ENCODE results near the gene GIPC2.
"Not testable (repeated sequence)": the region's sequence is repeated elsewhere in the genome, so short reads cannot be mapped to it uniquely, and the experiment has no call there.

Gene GIPC2

DNA sequence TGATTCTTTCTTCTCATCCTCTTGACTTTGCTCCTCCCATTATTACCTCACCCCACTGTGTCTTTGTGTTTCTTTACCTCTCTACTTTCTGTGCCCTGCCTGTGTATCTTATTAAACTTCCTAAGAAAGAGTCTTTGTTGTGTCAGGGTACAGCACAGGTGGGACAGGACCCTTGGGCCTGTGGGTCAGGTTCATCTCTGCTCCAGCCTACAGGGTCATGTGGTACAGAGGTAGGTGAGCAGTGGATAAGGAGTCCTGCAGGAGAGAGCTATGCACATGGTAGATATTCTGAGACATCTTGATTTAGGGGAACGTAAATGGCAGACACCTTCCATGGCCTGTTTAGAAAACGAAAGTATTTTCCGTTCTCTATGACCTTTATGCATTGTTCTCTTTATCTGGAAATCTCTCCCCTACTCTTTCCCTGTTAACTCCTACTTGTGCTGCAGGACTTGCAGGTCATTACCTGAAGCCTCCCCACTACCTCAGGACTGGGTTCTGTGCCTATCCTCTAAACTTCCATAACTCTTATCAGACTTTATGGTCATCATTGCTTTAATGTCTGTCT is 9.9 kb downstream of the GIPC2 start:
- TF ChIP-seq POLR2AphosphoS5 (IDR thresholded peaks at IDR 0.05; ENCODE audit: low read depth, low read length), result no peak
- TF ChIP-seq POLR2A (IDR thresholded peaks at IDR 0.05; ENCODE audit: low read depth, low read length), result no peak
- no peak for TF ChIP-seq PAX5 (IDR thresholded peaks at IDR 0.05; ENCODE audit: insufficient read depth, low read length, severe bottlenecking)
- TF ChIP-seq POU2F2 (IDR thresholded peaks at IDR 0.05; ENCODE audit: low read depth, low read length), result no peak
- no peak for TF ChIP-seq TAF1 (IDR thresholded peaks at IDR 0.05; ENCODE audit: low read depth, low read length)
- TF ChIP-seq SPI1 (IDR thresholded peaks at IDR 0.05; ENCODE audit: low read depth, low read length), result no peak
- DNase-seq (ENCODE audit: insufficient read length, low spot score) (no peak), FAIRE-seq (peak; percentile 63)

DNA sequence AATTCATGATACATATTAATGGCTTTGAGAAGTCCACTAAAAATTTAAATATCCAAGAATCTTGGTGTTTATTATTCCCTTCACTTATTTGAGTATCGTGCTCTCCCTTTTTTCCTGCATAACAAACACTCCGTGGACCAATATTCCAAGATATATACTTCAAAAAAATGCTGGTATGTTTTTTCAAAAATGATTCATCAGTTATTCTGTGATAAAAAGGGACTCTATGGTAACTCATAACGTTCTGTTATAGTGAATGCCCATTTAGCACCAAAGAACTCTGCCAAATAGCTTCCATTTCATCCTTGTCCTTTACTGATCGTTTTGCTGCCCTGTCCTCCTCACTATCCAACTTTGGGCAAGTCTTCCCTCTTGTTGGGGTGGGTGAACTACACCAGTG is 12.9 kb downstream of the GIPC2 start:
- DNase-seq (ENCODE audit: insufficient read length, low spot score), result no peak
- no peak for FAIRE-seq
- no peak for TF ChIP-seq TAF1 (IDR thresholded peaks at IDR 0.05; ENCODE audit: low read depth, low read length)
- TF ChIP-seq SPI1 (IDR thresholded peaks at IDR 0.05; ENCODE audit: low read depth, low read length), result no peak
- TF ChIP-seq POLR2A (IDR thresholded peaks at IDR 0.05; ENCODE audit: low read depth, low read length), result no peak
- TF ChIP-seq POU2F2 (IDR thresholded peaks at IDR 0.05; ENCODE audit: low read depth, low read length), result no peak
- no peak for TF ChIP-seq POLR2AphosphoS5 (IDR thresholded peaks at IDR 0.05; ENCODE audit: low read depth, low read length)
- TF ChIP-seq PAX5 (IDR thresholded peaks at IDR 0.05; ENCODE audit: insufficient read depth, low read length, severe bottlenecking), result no peak

- DNase-seq (ENCODE audit: insufficient read length, low spot score) (no peak), FAIRE-seq (peak; percentile 69)
- TF ChIP-seq TAF1 (IDR thresholded peaks at IDR 0.05; ENCODE audit: low read depth, low read length) (no peak), POLR2A (IDR thresholded peaks at IDR 0.05; ENCODE audit: low read depth, low read length) (no peak), SPI1 (IDR thresholded peaks at IDR 0.05; ENCODE audit: low read depth, low read length) (peak; percentile 93), PAX5 (IDR thresholded peaks at IDR 0.05; ENCODE audit: insufficient read depth, low read length, severe bottlenecking) (no peak), POU2F2 (IDR thresholded peaks at IDR 0.05; ENCODE audit: low read depth, low read length) (no peak), POLR2AphosphoS5 (IDR thresholded peaks at IDR 0.05; ENCODE audit: low read depth, low read length) (no peak)
These were observed 15.2 kb downstream of the GIPC2 start for GRCh38 chr1:78060857-78061563.

DNA sequence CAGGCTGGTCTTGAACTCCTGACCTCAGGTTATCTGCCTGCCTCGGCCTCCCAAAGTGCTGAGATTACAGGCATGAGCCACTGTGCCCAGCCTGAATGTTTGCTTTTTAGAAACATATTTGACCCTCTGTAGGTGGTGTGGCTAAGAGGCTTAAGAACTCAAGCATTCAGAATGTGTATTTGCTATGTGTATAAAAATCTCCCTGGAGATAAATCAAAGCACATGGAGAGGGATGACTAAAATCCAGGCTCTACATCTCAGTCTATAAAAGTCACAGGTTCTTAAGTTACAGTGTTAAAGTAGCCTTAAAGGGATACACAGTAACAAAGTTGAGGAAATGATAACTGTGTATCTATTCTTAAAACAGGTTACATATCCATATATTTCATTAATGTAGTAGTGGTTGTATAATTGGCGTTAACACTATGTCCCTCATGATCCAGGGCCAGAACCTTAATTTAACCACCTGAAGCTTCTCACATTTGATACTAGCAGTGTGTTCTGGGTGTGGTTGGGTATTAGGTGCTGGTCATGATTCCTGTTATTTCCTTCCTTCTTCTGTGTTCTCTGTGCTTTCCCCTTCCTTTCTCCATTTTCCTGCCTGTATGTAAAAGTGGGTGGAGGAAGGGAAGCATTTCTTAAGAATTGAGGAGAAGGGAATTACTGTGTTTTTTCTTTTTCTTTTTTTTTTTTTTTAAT is 16.2 kb downstream of the GIPC2 start:
- DNase-seq (ENCODE audit: insufficient read length, low spot score) (no peak), FAIRE-seq (no peak)
- TF ChIP-seq SPI1 (IDR thresholded peaks at IDR 0.05; ENCODE audit: low read depth, low read length) (no peak), POLR2A (IDR thresholded peaks at IDR 0.05; ENCODE audit: low read depth, low read length) (no peak), POU2F2 (IDR thresholded peaks at IDR 0.05; ENCODE audit: low read depth, low read length) (no peak), POLR2AphosphoS5 (IDR thresholded peaks at IDR 0.05; ENCODE audit: low read depth, low read length) (no peak), TAF1 (IDR thresholded peaks at IDR 0.05; ENCODE audit: low read depth, low read length) (no peak), PAX5 (IDR thresholded peaks at IDR 0.05; ENCODE audit: insufficient read depth, low read length, severe bottlenecking) (no peak)

- not testable (repeated sequence) for FAIRE-seq; DNase-seq (ENCODE audit: insufficient read length, low spot score)
These were observed 19.1 kb downstream of the GIPC2 start for GRCh38 chr1:78064886-78065285.

GRCh38 chr1:78068681-78069283 is 23.0 kb downstream of the GIPC2 start:
- no peak for FAIRE-seq
- TF ChIP-seq POLR2AphosphoS5 (IDR thresholded peaks at IDR 0.05; ENCODE audit: low read depth, low read length) (no peak), POU2F2 (IDR thresholded peaks at IDR 0.05; ENCODE audit: low read depth, low read length) (no peak), POLR2A (IDR thresholded peaks at IDR 0.05; ENCODE audit: low read depth, low read length) (no peak), SPI1 (IDR thresholded peaks at IDR 0.05; ENCODE audit: low read depth, low read length) (no peak), PAX5 (IDR thresholded peaks at IDR 0.05; ENCODE audit: insufficient read depth, low read length, severe bottlenecking) (no peak), TAF1 (IDR thresholded peaks at IDR 0.05; ENCODE audit: low read depth, low read length) (no peak)
- no peak for DNase-seq (ENCODE audit: insufficient read length, low spot score)

GRCh38 chr1:78069784-78070183 is 24.0 kb downstream of the GIPC2 start:
- DNase-seq (ENCODE audit: insufficient read length, low spot score), result no peak
- no peak for FAIRE-seq
- TF ChIP-seq POLR2AphosphoS5 (IDR thresholded peaks at IDR 0.05; ENCODE audit: low read depth, low read length) (no peak), POLR2A (IDR thresholded peaks at IDR 0.05; ENCODE audit: low read depth, low read length) (no peak), PAX5 (IDR thresholded peaks at IDR 0.05; ENCODE audit: insufficient read depth, low read length, severe bottlenecking) (no peak)

DNA sequence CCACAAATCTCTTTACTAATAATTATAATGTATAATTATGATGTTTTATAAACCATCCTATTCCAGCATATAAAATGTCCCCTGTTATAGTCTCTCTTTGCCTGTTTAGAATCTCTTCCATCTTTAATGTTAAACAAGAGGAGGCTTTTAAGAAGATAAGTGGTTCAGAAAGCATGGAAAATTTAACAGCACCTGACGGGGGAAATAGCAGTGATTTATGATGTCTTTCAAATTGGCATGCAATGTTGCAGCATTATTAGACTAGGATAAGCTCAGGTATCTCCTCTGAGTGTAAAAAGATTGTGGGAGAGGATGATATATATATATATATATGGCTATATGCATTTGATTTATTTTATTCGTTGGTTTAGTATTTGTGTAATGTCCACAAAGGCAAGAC is 24.4 kb downstream of the GIPC2 start:
- FAIRE-seq (no peak), DNase-seq (ENCODE audit: insufficient read length, low spot score) (no peak)
- TF ChIP-seq POLR2AphosphoS5 (IDR thresholded peaks at IDR 0.05; ENCODE audit: low read depth, low read length) (no peak), SPI1 (IDR thresholded peaks at IDR 0.05; ENCODE audit: low read depth, low read length) (no peak), POU2F2 (IDR thresholded peaks at IDR 0.05; ENCODE audit: low read depth, low read length) (no peak), POLR2A (IDR thresholded peaks at IDR 0.05; ENCODE audit: low read depth, low read length) (no peak), TAF1 (IDR thresholded peaks at IDR 0.05; ENCODE audit: low read depth, low read length) (no peak), PAX5 (IDR thresholded peaks at IDR 0.05; ENCODE audit: insufficient read depth, low read length, severe bottlenecking) (no peak)

DNA sequence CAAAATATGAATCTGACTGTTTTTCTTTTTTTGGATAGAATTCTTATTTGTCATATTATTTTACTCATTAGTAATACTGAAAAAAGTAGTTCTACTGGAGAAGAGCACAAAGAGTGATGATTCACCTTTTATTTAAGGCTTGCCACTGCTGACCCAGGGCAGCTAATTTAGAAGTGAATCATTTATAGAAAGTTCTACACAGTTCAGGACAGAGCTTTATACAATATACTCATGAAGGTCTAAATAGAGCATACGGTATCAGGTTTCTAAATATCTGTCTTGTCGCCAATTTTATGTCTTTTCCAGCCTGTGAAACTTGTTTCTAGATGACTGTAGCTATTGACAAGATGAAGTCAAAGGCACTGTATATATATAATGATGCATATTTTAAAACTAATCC is 25.0 kb downstream of the GIPC2 start:
- FAIRE-seq (no peak), DNase-seq (ENCODE audit: insufficient read length, low spot score) (no peak)
- TF ChIP-seq PAX5 (IDR thresholded peaks at IDR 0.05; ENCODE audit: insufficient read depth, low read length, severe bottlenecking), result no peak
- TF ChIP-seq SPI1 (IDR thresholded peaks at IDR 0.05; ENCODE audit: low read depth, low read length), result no peak
- no peak for TF ChIP-seq TAF1 (IDR thresholded peaks at IDR 0.05; ENCODE audit: low read depth, low read length)
- no peak for TF ChIP-seq POLR2AphosphoS5 (IDR thresholded peaks at IDR 0.05; ENCODE audit: low read depth, low read length)
- TF ChIP-seq POU2F2 (IDR thresholded peaks at IDR 0.05; ENCODE audit: low read depth, low read length), result no peak
- no peak for TF ChIP-seq POLR2A (IDR thresholded peaks at IDR 0.05; ENCODE audit: low read depth, low read length)

Measured in GM12891 (cell line).